NCI-H748 (cell line): Measurements from ENCODE around the gene LENEP.
A peak's percentile ranks its signal among the peaks of the same experiment; 100 is the strongest.

Experiments
- DNase-seq: peaks from one replicate; lab custom pipeline; 2025; ENCODE audit not compliant: unreplicated experiment; lab: John Stamatoyannopoulos, UW

The LENEP gene

DNA sequence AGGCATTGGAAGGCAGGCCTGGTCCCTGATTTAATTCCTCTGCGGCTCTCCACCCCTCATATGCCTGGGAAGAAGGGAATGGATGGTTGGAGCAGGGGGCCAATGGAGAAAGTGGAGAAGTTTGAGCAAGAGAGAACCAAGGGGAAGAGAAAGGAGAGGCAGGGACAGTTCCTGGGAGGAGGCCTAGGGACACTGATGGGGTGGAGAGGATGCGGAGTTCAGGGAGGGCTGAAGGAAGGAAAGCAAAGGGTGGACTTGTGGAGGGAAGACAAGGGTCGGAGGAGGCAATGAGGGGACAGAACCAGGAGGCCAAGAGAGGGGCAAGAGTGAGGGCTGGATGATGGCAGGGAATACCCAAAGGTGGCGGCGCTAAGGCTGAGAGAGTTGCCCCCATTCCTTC, 16.4 kb downstream of the LENEP start:
- DNase-seq, result no peak

DNA sequence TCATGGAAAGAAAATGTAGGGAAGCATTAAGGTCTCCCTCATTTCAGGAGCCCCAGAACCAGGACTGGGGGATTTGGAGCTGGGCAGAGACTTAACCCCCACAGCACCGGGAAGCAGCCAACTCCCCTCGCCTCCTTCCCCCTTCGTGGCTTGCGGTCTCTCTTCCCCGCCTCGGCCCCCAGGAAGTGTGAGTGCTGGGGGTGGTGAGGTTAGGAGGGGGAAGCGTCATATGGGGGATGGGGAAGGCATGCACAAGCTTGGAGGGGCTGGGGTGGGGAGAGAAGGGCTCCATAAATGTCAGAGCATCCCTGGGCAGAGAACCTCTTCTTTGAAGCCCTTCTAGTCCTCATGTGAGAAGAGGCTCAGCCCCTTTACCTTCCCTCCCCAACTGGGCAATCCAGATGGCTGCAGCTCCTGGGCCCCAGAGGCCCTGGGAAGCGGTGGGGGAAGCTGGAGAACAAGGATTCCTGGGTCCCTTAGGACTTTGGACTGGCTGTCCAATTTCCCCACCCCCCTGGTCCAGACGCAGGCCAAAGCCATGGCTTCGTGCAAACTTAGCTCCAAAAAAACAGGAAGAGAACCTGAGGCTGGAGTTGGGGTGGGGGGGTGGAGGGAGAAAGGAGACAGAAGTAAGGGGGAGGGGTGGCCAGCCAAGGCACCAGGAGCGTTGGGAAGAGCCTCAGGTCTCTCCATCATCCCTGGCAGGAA, 17.0 kb downstream of the LENEP start:
- no peak for DNase-seq

DNA sequence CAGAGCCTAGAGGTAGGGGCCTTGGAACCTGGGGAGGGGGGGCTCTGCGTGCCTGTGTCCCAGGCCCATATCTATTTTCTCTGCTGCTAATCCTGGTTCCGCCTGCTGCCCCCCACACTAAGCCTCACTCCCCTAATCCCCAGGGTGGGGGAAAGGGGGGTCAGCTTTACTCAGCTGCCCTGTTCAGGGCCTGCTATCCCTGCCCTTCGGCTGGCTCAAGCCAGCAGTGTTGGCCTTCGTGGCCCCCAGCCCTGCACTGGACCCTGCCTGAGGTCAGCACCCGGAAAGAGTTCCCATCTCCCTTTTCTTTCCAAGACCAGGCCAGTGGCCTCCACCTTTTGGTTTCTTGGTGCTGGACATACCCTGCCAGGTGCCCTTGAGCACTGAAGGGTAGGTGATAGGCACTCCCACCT, 17.6 kb downstream of the LENEP start:
- no peak for DNase-seq

DNA sequence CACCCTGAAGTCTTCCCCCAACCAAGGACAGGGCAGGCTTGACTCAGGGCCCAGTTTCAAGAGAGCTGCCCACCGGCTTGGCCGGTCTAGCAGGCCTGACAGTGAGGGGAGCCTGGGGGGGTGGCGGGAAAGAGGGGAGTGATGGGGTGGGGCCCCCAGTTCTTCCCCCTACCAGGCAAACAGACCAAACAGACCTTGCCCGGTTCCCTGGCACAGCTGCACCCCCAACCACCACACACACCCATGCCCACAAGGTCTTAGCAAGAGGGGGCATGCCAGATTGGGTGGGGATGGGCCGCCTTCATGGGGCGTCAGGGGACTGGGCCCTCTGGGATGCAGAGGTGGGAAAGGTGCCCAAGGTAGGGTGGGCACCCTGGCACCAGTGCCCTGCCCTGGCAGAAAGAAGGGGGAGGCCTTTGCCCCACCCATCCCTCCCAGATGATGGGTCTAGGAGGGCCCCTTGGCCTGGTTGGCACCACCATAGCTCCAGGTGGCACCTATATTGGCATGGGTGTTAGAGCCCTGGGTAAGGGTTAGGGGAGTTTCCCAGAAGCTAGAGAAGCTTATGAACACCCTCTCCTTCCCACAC, 18.1 kb downstream of the LENEP start:
- no peak for DNase-seq

DNA sequence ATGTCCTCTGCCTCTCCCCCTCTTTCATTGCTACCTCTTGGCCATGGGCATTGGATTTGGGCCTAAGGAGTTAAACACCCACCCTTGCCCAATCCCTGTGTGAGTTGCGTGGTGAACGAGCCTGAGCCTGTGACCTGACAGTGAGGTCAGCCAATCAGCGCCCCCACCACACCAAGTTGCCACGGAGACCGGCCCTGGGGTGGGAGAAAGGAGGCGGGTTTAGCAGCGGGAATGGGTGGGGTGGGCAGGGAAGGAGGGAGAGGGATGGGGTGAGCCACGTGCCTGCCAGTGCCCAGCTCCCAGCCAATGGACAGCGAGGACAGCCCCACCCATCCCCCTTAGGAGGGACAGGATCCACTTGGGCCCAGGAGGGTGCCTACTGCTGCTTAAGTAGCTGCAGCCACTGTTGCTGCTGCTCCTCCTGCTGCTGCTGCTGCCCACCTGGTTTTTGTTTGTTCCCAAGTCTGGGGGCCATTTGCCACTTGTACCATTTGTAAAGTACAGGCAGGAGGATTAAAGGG, 18.7 kb downstream of the LENEP start:
- DNase-seq, result peak; percentile 80

DNA sequence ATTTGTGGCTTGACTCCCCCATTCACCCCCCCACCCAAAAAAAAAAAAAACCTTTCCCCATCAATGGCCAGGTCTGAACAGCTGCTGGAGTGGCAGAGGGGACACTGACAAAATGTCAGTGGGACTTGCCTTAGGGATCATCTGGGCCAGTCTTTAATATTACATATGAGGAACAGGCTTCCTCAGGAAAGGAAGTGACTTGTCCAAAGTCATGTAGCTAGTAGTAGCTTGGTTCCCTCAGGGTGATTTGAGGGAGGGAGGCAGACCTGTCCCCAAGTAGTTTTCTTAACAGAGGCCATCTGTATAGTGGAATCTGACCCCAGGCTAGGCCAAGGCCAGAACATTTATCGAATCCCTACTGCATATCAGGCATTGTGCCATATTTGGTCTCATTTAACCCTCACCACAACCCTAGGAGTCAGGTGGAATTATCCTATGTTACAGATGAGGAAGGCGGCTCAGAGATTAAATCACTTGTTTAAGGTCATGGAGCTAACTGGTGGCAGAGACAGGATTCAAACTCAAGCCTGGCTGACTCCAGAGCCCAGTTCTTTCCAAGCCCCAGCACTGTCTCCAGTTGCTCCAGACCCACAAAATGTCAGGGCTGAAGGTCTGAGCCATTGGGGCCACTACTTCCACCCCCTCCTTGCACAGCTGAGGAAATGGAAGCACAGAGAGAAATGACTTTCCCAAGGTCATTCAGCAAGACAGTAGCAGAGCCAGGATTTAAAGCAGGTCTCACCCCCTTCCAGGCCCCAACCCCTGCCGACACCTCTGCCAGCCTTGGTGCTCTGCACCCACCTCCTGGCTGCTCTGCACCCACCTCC, 19.6 kb downstream of the LENEP start:
- no peak for DNase-seq

DNA sequence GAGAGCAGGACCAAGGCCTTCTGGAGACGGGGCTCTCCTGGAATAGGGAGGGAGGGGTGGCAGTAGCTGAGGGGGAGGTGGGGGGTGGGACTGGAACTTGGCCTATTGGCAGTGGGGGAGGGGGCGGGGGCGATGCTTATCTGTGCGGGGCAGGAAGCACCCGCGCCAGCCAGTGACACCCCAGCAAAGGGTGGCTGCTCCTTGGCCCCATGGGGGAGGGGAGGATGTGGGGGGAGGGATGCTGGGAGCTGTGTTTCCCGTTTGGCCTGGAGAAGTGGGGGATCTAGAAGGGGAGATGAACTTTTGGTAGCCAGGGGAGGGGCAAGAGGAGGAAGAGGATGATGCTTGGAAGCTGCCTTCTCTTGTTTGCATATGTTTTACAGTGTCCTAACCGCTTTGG, 20.2 kb downstream of the LENEP start:
- DNase-seq, result no peak

DNA sequence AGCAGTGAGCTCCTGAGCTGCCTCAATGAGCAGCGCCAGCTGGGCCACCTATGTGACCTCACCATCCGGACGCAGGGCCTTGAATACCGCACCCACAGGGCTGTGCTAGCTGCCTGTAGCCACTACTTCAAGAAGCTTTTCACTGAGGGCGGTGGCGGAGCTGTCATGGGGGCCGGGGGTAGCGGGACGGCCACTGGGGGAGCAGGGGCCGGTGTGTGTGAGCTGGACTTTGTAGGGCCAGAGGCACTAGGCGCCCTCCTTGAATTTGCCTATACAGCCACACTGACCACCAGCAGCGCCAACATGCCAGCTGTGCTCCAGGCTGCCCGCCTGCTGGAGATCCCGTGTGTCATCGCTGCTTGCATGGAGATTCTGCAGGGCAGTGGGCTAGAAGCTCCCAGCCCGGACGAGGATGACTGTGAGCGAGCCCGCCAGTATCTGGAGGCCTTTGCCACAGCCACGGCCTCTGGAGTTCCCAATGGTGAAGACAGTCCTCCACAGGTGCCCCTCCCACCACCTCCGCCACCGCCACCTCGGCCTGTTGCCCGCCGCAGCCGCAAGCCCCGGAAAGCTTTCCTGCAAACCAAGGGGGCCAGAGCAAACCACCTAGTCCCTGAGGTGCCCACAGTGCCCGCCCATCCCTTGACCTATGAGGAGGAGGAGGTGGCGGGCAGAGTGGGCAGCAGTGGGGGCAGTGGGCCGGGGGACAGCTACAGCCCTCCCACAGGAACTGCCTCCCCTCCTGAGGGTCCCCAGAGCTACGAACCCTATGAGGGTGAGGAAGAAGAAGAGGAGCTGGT, 21.5 kb downstream of the LENEP start:
- DNase-seq, result no peak

DNA sequence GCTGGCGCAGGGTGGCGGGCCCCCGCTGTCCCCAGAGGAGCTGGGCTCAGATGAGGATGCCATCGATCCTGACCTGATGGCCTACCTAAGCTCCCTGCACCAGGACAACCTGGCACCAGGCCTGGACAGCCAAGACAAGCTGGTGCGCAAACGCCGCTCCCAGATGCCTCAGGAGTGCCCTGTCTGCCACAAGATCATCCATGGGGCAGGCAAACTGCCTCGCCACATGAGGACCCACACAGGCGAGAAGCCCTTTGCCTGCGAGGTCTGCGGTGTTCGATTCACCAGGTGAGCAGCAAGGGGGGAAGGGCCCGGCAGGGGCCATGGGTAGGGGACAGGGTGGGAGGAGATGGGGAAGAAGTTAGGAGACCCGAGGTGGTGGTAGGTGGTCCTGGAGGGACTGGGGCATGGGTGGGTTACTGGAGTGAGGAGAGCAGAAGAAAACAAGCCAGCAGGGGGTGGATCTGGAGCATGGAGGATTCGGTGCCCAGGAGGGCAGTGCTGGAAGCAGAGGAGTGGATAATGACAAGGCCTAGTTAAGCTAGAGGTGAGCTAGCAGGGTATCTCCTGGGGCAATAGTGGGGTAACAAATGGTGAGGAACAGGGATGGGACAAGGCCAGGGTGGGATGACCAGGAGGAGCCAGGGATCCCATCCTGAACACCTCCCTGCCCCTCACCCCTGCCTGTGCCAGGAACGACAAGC, 22.3 kb downstream of the LENEP start:
- DNase-seq, result no peak

DNA sequence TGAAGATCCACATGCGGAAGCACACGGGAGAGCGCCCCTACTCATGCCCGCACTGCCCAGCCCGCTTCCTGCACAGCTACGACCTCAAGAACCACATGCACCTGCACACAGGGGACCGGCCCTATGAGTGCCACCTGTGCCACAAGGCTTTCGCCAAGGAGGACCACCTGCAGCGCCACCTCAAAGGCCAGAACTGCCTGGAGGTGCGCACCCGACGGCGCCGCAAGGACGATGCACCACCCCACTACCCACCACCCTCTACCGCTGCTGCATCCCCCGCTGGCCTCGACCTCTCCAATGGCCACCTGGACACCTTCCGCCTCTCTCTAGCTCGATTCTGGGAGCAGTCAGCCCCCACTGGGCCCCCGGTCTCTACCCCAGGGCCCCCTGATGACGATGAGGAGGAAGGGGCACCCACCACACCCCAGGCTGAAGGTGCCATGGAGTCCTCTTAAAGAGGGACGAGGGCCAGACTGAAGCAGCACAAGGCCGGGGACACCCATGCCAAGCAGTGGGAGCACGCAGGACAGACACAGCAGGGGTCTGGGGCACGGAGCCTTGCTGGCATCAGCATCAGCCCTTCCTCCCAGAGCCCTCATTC, 22.9 kb downstream of the LENEP start:
- DNase-seq, result no peak

DNA sequence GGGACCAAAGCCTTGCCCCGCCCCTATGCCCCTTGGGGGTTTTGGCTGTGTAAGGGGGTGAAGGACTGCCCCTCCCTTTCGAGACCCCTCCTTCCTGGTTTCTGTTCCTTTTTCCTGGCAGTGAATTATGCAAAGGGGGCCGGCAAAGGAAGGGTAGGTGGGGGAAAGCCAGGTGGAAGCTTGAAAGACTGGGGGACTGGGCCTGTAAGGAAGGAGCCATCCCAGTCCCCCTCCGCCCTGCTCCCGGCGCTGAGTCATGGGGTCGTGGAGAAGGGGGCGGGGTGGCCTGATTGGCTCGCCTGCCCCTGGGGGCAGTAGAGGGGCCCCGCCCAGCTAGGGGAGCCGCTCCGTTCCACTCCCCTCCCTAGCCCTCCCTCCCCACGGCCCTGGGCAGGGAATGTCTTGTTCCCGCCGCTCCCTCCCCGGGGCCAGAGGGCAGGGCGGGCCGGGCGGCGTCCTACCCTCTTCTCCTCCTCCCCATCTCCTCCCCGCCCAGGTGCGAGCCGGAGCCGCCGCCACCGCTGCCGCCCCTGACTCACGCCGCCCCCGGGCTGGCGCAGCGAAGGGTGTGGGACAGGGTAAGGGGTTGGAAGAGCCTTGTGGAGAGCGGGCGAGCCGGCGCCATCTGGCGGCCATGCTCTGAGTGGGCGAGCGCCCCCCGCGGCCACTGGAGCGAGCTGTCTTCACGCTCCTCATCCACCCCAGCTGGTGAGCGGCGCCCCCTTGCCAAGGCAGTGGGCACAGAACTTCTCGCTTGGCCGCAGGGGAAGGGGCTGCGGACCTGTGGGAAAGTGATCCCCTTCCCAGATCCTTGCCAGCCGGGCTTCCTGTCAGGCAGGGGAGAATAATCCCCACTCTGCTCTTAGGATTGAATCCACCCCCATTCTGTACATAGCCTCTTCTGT, 23.9 kb downstream of the LENEP start:
- peak; percentile 92 for DNase-seq

DNA sequence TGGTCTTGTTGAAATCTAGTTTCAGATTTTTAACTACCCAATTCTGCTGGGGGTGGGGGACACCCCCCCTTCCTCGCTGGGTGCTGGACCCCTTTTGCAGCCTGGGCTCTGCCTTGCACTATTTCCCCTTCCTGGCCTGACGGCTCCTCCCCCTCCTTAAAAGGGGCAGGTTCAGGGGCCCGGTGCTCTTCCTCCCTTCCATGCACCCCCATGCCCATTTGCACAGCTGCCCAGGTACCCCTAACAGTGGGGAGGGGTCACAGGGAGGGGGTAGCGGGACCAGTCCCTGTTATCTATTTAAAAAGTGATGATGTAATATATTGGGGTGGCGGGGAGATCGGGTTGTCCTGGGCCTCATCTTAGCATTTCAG, 24.5 kb downstream of the LENEP start:
- no peak for DNase-seq

DNA sequence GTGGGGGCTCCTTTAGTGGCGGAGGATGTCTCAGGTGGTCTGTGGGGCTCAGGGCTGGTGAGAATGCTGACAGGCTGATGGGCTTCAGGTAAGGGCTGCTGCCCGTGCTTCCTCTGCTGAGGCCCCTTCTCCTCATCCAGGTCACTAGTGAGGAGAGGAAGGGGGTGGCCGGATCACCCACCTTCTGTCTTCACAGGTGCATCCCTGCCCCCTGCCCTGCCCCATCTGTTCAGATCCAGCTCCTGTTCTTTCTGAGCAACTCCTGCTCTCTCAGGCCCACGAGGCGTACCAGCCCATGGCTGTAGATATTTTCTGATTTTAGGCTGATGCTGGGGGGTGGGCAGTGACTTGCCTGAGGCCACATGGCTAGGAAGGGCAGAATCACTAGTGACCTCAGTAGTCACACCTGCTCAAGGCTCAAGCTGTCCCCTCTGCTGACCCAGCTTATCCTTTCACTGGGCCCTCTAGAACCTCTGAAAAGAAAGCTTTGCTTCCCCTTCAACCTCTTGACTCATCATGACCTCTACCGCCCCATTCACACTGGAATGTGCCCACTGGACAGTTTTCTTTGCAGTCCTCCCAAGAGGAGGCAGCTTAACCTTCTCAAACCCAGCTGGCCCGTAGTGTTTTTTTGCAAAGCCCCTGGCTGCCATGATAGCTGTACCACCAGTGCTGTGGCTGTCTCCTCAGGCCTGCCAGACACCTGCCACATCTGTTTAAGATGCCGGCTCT, 25.4 kb downstream of the LENEP start:
- DNase-seq, result no peak

DNA sequence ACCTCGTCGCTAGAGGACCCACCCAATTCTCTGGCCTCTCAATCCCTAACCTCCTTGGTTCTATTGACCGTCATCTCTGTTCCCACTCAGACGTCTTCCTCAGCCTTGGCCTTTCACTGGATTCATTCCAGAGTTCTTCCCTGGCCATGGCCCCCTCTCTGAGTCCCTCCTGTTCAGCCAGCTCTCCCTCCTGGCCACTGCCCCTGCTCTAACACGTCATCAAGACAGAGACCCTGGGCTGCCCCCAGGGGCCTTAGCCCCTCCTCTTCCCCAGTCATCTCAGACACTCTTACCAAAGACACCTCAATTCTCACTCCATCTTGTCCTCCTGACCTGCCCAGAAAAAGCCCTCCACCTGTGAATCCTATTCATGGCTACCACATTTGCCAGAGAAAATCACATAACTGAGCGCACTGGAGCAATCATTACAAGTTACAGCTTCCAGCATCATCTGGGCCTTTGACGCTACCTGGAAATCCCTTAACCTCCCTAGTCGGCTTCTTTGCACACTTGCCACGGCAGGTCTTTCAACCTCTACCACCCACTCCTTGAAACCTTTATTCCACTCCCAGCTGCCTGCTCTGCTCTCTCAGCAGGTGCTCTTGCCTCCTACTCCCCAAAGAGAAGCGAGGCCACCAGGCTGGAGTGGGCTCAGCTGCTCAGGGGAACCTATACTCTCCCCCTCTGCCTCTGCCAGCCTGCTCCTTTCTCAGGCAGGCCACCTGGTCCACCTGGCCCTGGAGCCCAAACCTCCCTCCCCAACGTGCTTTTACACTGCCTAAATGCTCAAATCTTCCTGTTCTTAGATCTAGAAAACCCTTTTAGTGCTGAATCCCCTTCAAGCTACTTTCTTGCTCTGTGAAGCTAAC, 26.2 kb downstream of the LENEP start:
- DNase-seq, result no peak

DNA sequence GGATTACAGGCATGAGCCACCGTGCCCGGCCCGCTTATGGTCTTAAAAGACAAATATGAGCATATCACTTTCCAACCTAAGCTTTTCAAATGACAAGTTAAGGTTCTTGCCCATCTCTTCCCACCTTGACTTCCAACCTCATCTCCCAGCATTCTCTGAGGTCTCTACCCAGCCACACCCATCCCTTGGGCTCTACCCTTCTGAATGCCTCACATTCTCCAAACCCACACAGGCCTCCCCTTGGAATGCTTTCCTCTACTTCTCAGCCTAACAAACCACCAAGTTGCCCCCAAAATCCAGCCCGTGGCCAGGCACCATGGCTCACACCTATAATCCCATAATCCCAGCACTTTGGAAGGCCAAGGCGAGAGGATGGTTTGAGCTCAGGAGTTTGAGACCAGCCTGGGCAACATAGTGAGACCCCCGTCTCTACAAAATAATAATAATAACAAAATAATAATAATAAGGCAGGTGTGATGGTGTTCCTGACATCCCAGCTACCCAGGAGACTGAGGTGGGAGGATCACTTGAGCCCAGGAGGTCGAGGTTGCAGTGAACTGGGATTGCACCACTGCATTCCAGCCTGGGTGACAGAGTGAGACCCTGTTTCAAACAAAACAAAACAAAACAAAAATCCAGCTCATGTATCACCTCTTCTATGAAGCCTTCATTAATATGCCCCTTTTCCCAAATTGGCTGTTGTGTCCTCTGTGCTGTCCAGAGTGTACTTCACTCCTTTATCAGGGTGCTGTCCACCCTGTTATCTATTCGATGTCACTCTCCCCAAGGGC, 28.9 kb downstream of the LENEP start:
- DNase-seq, result no peak

DNA sequence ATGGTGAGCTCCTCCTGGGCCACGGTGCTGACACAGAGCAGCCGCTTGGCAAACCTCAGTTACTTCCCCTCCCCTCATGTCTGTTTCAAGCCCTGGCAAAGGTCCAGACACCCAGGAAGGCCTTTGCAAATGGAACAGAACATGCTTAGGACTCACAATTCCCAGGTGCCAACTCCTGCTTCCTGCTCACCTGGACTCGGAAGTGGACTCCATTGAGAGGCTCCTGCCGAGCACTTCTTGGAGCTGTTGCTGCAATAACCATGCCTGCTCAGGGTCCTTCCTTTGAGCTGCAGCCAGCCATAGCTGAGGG, 29.5 kb downstream of the LENEP start:
- DNase-seq, result no peak

DNA sequence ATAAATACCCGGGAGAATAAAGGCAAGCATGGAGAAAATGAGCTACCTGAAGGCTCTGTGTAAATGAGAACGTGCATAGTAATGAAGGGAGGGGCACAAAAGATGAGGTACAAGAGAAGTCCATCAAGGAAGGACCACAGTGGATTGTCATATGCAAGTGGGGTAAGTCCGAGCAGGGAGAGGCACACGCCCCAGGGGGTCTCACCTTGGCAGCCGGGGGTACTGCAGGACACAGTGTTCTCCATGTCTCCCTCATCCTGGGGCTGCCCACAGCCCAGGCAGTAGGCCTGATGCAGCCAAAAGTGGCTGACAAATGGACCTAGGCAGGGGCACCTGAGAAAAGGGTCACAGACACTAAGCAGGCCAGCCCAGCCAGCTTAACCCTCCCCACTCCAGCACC, 30.2 kb downstream of the LENEP start:
- no peak for DNase-seq
